Spleen (tissue), 7 donors: ENCODE results near the gene YWHAG.

Experiments
- CTCF ChIP-seq, 11 experiments: fragments of 200-600 bp in 7 of 11; fragments of 450-650 bp in 4 of 11; sonication (generic) in 4 of 11; IDR thresholded peaks in 8 of 11; conservative IDR thresholded peaks in 3 of 11; 1 replicate in 7 of 11; 2 replicates in 4 of 11; pipeline versions ENCODE4 v1.4.0 to v1.8.0; 2016 to 2021; ENCODE audit warnings: antibody characterized with exemption in 11 of 11, inconsistent platforms in 4 of 11, mild to moderate bottlenecking in 1 of 11
- POLR2A ChIP-seq, 3 donors: fragments of 450-650 bp; IDR thresholded peaks; one replicate each; pipeline ENCODE4 v1.5.1; 2017; ENCODE audit warnings: antibody characterized with exemption in 3 of 3, mild to moderate bottlenecking in 1 of 3
- donor health status: DM: no; HTN: no; CAD: no; lungs with moderate emphysema.
- donor health status: DM: no; HTN: no; CAD: no.
- donor health status: DM: no; HTN: no; CAD: no.

- TF ChIP-seq CTCF (IDR thresholded peaks at IDR 0.05 in 8 of 11, conservative IDR thresholded peaks at IDR 0.05 in 3 of 11) (no peak), POLR2A (IDR thresholded peaks at IDR 0.05) (no peak)
Observed at GRCh38 chr7:76337147-76337546, 21.6 kb downstream of the YWHAG start.
